Daoy (cell line): ENCODE measurements around the gene KBTBD8. TPM values are rescaled to one million over a fixed set of nuclear protein-coding genes. Genes with fewer than 3 reads are reported as not detected.

Experiments
- DNase-seq: peaks from one replicate; pipeline ENCODE4 v3.0.0-alpha.2; 2015; ENCODE audit warnings: low read depth
- total RNA-seq: library from RNA; depleted of rRNA; stranded (reverse); fragments of >200 nt; shearing (Covaris generic); gene quantifications from 2 replicates; pipeline ENCODE4 v1.2.3, GENCODE V29; 2014; rRNA removed

Gene KBTBD8, protein sequence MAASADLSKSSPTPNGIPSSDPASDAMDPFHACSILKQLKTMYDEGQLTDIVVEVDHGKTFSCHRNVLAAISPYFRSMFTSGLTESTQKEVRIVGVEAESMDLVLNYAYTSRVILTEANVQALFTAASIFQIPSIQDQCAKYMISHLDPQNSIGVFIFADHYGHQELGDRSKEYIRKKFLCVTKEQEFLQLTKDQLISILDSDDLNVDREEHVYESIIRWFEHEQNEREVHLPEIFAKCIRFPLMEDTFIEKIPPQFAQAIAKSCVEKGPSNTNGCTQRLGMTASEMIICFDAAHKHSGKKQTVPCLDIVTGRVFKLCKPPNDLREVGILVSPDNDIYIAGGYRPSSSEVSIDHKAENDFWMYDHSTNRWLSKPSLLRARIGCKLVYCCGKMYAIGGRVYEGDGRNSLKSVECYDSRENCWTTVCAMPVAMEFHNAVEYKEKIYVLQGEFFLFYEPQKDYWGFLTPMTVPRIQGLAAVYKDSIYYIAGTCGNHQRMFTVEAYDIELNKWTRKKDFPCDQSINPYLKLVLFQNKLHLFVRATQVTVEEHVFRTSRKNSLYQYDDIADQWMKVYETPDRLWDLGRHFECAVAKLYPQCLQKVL
- 4.7 and 5.9 TPM in 2 replicates for total RNA-seq

DNA sequence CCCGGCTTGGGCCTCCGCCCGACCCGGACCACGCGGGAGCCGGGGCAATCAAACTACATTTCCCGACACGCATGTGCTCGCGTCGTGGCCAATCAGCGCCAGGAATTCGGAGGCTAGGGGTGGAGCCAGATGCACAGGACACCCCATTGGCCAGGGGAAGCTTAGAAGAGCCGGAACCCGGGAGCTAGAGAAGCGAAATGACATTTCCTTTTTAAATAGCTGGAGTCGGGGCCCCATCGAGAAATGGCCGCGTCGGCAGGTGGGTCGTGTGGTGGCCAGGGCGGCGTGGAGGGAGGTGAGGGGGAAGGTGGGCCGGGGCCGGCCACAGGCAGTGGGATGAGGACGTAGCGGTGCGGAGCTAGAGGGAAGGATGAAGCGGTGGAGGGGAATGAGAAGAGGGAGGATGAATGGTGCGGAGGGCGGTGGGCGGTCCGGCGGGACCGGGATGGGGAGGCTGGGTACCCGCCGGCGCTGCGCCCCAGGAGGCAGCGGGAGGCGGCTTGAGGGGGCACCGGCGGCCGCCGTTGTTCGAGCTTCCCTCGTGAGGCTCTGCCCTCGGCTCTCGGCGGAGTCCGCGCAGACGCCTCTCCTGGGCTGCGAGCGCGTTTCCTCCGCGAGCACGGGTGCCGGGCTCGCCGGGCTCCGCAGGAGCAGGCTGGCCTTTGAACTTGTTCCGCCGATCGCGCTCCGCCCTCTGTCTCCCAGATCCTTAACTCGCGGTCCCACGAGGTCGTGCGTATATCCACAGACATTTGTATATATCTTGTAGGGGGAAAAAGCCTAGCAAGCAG is at the start of gene KBTBD8:
Gene KBTBD8 (plus strand): TSS at position 195 of the 791 bp plus-strand sequence. CDS start 49 bp downstream, at position 244.
- no peak for DNase-seq

GRCh38 chr3:66948838-66949237 is 49.3 kb upstream of the KBTBD8 start:
- no peak for DNase-seq

- no peak for DNase-seq
These were observed 48.2 kb upstream of the KBTBD8 start for GRCh38 chr3:66949898-66950297.

DNA sequence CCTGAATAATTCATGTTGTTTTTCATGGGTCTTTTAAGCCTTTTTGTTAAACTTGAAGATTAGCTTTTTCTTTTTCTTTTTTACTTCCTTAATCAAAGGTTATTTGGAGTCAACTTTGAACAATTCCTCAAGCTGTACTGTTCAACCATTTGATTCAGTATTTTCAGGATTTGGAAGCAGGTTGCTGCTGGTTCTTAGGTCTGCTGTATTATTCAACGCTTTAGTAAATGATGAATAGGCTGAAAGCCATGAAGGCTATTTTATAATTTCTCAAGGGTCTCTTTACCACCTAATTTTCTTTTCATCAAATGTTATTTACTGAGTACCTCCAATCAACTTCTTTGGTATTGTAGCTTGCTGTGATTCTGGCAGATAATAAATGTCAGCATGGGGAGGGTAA is 45.8 kb upstream of the KBTBD8 start:
- DNase-seq = no peak

GRCh38 chr3:66953934-66954445 is 44.1 kb upstream of the KBTBD8 start:
- DNase-seq = no peak

DNA sequence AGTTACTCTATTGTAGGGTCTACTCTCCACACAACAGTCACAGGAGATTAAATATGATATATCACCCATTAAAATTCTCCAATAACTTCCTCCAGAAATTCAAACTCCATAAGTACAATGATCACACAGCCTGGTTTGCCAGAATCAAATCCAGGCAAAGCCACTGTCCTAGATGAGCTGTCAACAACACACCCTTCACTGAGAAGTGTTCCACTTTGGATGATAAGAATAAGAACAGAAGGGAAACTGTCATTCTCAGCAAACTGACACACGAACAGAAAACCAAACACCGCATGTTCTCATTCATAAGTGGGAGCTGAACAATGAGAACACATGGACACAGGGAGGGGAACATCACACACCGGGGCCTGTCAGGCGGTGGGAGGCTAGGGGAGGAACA is 41.4 kb upstream of the KBTBD8 start:
- DNase-seq = no peak

GRCh38 chr3:66957367-66957766 is 40.7 kb upstream of the KBTBD8 start:
- DNase-seq = no peak

GRCh38 chr3:66958067-66958466 is 40.0 kb upstream of the KBTBD8 start:
- no peak for DNase-seq

DNA sequence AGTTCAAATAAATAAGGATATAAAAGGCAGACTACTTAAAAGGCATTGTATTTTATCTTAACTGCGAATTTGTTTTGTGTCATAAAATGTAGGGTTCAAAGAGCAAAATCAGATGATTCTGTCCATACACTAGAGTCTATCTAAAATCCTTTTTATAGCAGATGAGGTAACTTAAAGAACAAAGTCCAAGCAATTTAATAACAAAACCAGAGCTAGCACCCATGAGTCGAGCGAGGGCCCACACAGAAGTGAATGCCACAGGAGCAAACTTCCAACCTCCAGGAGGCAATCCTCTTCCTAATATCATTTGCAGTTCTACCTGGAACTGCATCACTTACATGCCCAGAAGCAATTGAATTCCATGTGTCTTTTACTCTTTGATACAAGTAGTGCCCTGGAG is 35.4 kb upstream of the KBTBD8 start:
- no peak for DNase-seq

DNA sequence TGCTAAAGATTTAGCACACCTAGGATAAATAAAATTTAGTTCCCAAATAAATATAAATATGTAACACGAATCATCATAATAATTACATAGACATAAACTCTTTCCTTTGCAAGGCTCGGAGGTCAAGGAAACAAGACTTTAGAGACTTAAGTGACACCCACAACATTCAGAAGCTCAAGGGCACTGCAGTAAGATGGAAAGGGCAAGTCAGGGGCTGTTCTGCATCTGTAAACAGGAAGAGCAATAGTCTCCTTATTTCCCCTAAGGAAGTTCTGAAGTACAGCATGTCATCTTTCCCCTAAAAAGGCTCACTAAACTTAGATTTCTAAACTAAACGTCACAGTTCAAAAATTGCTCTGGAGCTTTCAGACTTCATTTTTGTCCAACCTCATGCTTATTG is 26.9 kb upstream of the KBTBD8 start:
- DNase-seq = no peak

DNA sequence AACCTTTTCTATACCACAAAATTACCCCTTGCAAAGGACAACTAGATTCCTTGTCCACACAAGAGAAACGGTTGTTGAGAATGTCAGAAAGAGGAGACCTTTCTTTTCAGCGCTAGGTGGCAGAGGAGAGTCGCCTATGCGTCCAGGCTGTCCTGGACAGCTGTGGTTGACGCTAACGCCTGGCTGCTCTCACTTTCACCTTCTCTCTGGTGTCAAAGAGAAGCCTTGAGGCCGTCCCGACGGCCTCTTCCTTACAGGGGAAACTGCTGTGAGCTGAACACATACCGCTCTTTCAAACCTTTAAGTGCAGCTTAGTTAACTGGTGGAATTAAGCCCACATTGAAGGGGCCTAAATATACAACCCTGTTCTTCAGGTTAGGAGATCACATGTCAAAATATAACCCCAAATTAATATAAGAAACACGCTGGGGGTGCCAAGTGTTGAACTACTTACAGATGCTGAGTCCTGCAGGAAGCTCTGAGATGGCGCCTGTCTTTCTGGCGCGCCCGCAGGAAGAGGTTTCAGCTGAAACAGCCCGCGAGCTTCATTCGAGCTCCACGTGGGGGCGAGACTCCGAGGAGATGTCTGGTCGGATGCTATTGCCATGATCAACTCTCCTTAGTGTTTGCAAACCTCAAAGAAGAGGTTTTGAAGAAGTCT is 26.1 kb upstream of the KBTBD8 start:
- peak; percentile 75 for DNase-seq

- no peak for DNase-seq
These were observed 17.3 kb upstream of the KBTBD8 start for GRCh38 chr3:66980791-66981190.

GRCh38 chr3:66983101-66983500 is 15.0 kb upstream of the KBTBD8 start:
- no peak for DNase-seq

DNA sequence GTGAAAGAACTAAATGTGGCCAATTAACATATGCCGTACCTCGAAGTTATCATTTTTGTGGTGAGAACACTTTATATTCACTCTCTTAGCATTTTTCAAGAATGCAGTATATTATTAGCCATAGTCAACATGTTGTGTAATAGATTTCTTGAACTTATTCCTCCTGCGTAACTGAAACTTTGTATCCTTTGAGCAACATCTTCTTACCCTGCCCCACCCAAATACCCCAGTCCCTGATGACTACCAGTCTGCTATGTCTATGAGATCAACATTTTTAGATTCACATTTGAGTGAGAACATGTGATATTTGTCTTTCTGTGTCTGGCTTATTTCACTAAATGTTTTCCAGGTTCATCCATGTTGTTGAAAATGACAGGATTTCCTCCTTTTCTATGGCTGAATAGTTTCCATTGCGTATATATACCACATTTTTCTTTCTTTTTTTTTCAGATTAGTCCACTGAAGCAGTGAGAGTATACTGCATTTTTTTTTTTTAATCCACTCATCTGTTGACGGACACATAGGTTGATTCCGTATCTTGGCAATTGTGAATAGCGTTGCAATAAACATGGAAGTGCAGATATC is 12.7 kb upstream of the KBTBD8 start:
- no peak for DNase-seq

GRCh38 chr3:66986406-66986805 is 11.7 kb upstream of the KBTBD8 start:
- DNase-seq = no peak

- DNase-seq = no peak
These were observed 8.9 kb upstream of the KBTBD8 start for GRCh38 chr3:66989241-66989640.

DNA sequence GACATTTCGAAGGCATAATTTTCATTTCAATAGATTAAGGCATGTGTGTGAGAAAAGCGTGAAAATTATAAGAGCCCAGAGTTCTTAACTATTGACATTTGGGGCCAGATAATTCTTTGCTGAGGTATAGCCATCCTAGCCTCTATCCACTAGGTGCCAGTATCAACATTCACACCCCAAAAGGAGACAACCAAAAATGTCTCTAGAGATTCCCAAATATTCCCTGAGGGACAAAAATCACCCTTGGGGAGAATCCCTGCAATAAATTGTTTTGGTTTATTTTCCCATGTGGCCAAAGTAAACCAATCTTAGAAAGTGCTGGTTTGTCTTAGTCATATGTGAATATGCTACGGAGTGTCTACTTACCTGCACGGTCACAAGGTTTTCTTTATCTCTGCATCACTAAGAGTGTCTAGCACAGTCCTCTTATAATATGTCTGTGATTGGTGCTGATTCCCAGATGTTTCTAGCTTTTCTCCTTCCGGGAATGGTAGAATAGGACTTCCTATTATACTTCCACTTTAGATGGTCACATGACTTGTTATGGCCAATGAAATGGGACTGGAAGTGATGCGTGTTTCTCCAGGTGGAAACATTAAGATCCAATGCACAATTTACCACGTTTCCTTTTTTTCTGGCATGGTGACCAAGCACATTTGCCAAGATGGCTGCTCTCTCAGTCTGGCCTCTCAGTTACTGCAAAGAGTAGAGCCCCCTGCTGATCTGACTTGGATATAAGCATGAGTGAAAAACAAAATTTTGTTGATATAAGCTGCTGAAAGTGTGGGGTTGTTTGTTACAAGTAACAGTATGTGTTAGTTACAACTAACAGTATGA is 8.0 kb upstream of the KBTBD8 start:
- peak; percentile 7 for DNase-seq

DNA sequence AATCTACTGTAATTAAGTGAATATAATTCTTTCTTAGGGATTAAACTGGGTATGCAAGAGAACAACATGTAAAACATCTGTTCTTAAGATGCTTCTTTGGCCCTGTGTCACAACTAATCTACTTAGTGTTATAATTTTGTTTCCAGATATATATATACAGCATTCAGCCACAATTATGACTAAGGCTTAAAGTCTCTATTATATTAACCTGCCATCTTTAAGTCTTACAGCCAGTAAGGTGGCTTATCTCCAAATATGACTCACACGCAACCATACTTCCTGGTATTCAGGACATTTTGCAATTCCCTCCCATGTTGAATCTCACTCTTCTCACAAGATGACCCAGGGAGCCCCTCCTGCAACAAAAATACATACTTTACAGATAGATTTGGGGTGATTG is 6.6 kb upstream of the KBTBD8 start:
- peak; percentile 40 for DNase-seq

GRCh38 chr3:66993082-66993481 is 5.0 kb upstream of the KBTBD8 start:
- DNase-seq = no peak

DNA sequence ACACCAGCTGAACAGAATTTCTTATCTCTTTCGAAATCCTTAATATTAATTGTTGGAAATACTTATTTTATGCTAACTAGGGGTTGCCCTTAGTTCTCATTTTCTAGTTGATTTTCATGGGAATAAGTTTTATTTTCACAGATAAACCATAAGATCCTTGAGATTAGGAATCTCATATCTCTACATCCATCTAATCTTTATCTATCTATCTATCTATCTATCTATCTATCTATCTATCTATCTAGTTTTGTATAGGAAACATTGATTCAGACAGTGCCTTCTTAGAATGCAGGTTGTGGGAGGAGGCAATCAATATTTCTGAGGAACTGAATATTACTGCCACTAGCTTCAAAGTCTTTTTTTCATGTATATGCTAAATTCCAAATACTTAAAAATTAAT is 3.5 kb upstream of the KBTBD8 start:
- no peak for DNase-seq

GRCh38 chr3:66996696-66997095 is 1.4 kb upstream of the KBTBD8 start:
- no peak for DNase-seq
